Activated naive CD8-positive, alpha-beta T cell treated with anti-CD3 and anti-CD28 coated beads, Interleukin-2, amount 10 ng/mL, durations not matched to agents 7 days and 5 days (primary cell): ENCODE results near the gene LY6G6F. TPM values are rescaled to one million over a fixed set of nuclear protein-coding genes. Genes with fewer than 3 reads are reported as not detected.

ENCODE experiments used
- ATAC-seq: fragments of 150-1000 bp; cut with Tn5 transposase; one replicate; pipeline ENCODE4 v1.10.0; 2021; ENCODE audit warnings: low read depth, moderate library complexity
- POLR2A ChIA-PET: fragments of 350-600 bp; sonication (Branson Sonifier 250); formaldehyde crosslinking; loops from one replicate; lab custom pipeline; 2021; ENCODE audit warnings: antibody characterized with exemption; lab: Charles Lee
- DNase-seq: peaks from one replicate; pipeline ENCODE4 v3.0.0; 2021
- H3K27ac Mint-ChIP-seq: one replicate; pipeline ENCODE4 v1.8.0; 2022; ENCODE audit warnings: mild to moderate bottlenecking, mixed read lengths
- H3K27me3 Mint-ChIP-seq: one replicate; pipeline ENCODE4 v1.8.0; 2022; ENCODE audit warnings: mild to moderate bottlenecking, moderate library complexity, mixed read lengths
- H3K36me3 Mint-ChIP-seq: one replicate; pipeline ENCODE4 v1.8.0; 2021; ENCODE audit warnings: mild to moderate bottlenecking, mixed read lengths
- H3K4me1 Mint-ChIP-seq: one replicate; pipeline ENCODE4 v1.8.0; 2021; ENCODE audit warnings: mixed read lengths
- H3K4me3 Mint-ChIP-seq: one replicate; pipeline ENCODE4 v1.8.0; 2022; ENCODE audit warnings: mild to moderate bottlenecking, moderate library complexity, mixed read lengths
- H3K9me3 Mint-ChIP-seq: one replicate; pipeline ENCODE4 v1.8.0; 2021; ENCODE audit warnings: mixed read lengths
- total RNA-seq, 2 experiments: library from RNA; stranded (reverse); gene quantifications; one replicate each; pipeline ENCODE4 v1.2.3, GENCODE V29; 2021

The LY6G6F gene
- total RNA-seq, 2 experiments from 2014 or later = not detected

GRCh38 chr6:31663961-31664789, 42.5 kb upstream of the LY6G6F start:
- peak overlapping the region; percentile 98 for H3K27ac Mint-ChIP-seq
- H3K4me3 Mint-ChIP-seq = peak overlapping the region; percentile 96
- POLR2A ChIA-PET = interaction anchor here (0.7 to 7.0 kb wide), 29 partner anchors 10 to 1123 kb away, joined by 3 to 138 read pairs (median 4); partner anchors contain the start of genes ABHD16A, APOM, BAG6 and CLIC1
- no peak for ATAC-seq
- H3K36me3 Mint-ChIP-seq = peaks cover 57% of the 10 kb centered on the region
- H3K27me3 Mint-ChIP-seq = no peaks in the 10 kb centered on the region
- peaks cover 45% of the 10 kb centered on the region for H3K4me1 Mint-ChIP-seq
- no peak for DNase-seq
- no peaks in the 10 kb centered on the region for H3K9me3 Mint-ChIP-seq

- Mint-ChIP-seq H3K36me3 (peaks cover 56% of the 10 kb centered on the region), H3K9me3 (no peaks in the 10 kb centered on the region), H3K4me1 (peaks cover 42% of the 10 kb centered on the region), H3K27me3 (no peaks in the 10 kb centered on the region), H3K4me3 (peak within 1 kb of the TSS; percentile 96), H3K27ac (peak within 1 kb of the TSS; percentile 98)
- peak; percentile 86 for DNase-seq
- peak; percentile 27 for ATAC-seq
- POLR2A ChIA-PET = interaction anchor here (0.7 to 7.0 kb wide), 27 partner anchors 9 to 1124 kb away, joined by 3 to 138 read pairs (median 4); partner anchors contain the start of genes APOM, BAG6, CLIC1 and DDAH2
Observed at GRCh38 chr6:31664790-31665500, 41.7 kb upstream of the LY6G6F start, which contains the start of gene GPANK1. Gene GPANK1 (minus strand): TSS chr6:31664997. CDS start chr6:31664478, 519 bp downstream.

GRCh38 chr6:31665501-31666336, 40.9 kb upstream of the LY6G6F start, which contains the start of gene CSNK2B:
Gene CSNK2B (plus strand): TSS chr6:31666080. CDS start chr6:31666832, 752 bp downstream.
- POLR2A ChIA-PET = interaction anchor here (1.0 to 7.0 kb wide), 19 partner anchors 13 to 453 kb away, joined by 3 to 138 read pairs (median 5); partner anchors contain the start of genes APOM, BAG6, CLIC1 and DDX39B
- H3K4me3 Mint-ChIP-seq = peak within 1 kb of the TSS; percentile 96
- peaks cover 42% of the 10 kb centered on the region for H3K4me1 Mint-ChIP-seq
- H3K9me3 Mint-ChIP-seq = no peaks in the 10 kb centered on the region
- peak; percentile 95 for DNase-seq
- peak within 1 kb of the TSS; percentile 98 for H3K27ac Mint-ChIP-seq
- H3K27me3 Mint-ChIP-seq = no peaks in the 10 kb centered on the region
- ATAC-seq = peak; percentile 86
- peaks cover 60% of the 10 kb centered on the region for H3K36me3 Mint-ChIP-seq

GRCh38 chr6:31666337-31666965, 40.2 kb upstream of the LY6G6F start:
- DNase-seq (no peak), ATAC-seq (no peak)
- peaks cover 61% of the 10 kb centered on the region for H3K36me3 Mint-ChIP-seq
- H3K27ac Mint-ChIP-seq = peak overlapping the region; percentile 98
- POLR2A ChIA-PET = interaction anchor here (0.9 to 7.0 kb wide), 6 partner anchors 13 to 161 kb away, joined by 3 to 138 read pairs (median 14); partner anchors contain the start of genes APOM, BAG6, CLIC1 and HSPA1B
- H3K4me3 Mint-ChIP-seq = peak overlapping the region; percentile 96
- H3K4me1 Mint-ChIP-seq = peaks cover 35% of the 10 kb centered on the region
- no peaks in the 10 kb centered on the region for H3K27me3 Mint-ChIP-seq
- no peaks in the 10 kb centered on the region for H3K9me3 Mint-ChIP-seq

GRCh38 chr6:31669676-31670075, 37.0 kb upstream of the LY6G6F start, which contains the start of gene LY6G5B:
Gene LY6G5B (plus strand): TSS chr6:31669976. CDS start chr6:31670951, 975 bp downstream.
- H3K36me3 Mint-ChIP-seq = peaks cover 48% of the 10 kb centered on the region
- H3K4me3 Mint-ChIP-seq = no peak within 1 kb of the TSS
- no peaks in the 10 kb centered on the region for H3K9me3 Mint-ChIP-seq
- POLR2A ChIA-PET = interaction anchor here (3.2 kb wide), 1 partner anchor 18 kb away, joined by 11 read pairs; the partner anchor contains the start of gene BAG6
- H3K4me1 Mint-ChIP-seq = peaks cover 18% of the 10 kb centered on the region
- DNase-seq (no peak), ATAC-seq (no peak)
- peak within 1 kb of the TSS; percentile 52 for H3K27ac Mint-ChIP-seq
- H3K27me3 Mint-ChIP-seq = no peaks in the 10 kb centered on the region

- Mint-ChIP-seq H3K27me3 (no peaks in the 10 kb centered on the region), H3K4me3 (no peak overlapping the region), H3K4me1 (peaks cover 28% of the 10 kb centered on the region), H3K27ac (peak overlapping the region; percentile 6), H3K9me3 (no peaks in the 10 kb centered on the region), H3K36me3 (peaks cover 9% of the 10 kb centered on the region)
- no peak for ATAC-seq
- POLR2A ChIA-PET = interaction anchor here (0.7 kb wide), 1 partner anchor 129 kb away, joined by 6 read pairs; the partner anchor contains the start of genes ATP6V1G2 and NFKBIL1
- DNase-seq = no peak
Observed at GRCh38 chr6:31676322-31676903, 30.3 kb upstream of the LY6G6F start.

- Mint-ChIP-seq H3K9me3 (no peaks in the 10 kb centered on the region), H3K4me3 (no peak overlapping the region), H3K27me3 (no peaks in the 10 kb centered on the region), H3K4me1 (peaks cover 30% of the 10 kb centered on the region), H3K36me3 (peaks cover 9% of the 10 kb centered on the region), H3K27ac (no peak overlapping the region)
- POLR2A ChIA-PET = no interaction called here
- no peak for ATAC-seq
- no peak for DNase-seq
Observed at GRCh38 chr6:31676904-31677303, 29.8 kb upstream of the LY6G6F start.

- Mint-ChIP-seq H3K4me3 (no peak overlapping the region), H3K27me3 (no peaks in the 10 kb centered on the region), H3K4me1 (peaks cover 30% of the 10 kb centered on the region), H3K27ac (no peak overlapping the region), H3K9me3 (no peaks in the 10 kb centered on the region), H3K36me3 (peaks cover 2% of the 10 kb centered on the region)
- POLR2A ChIA-PET = interaction anchor here (2.0 kb wide), 1 partner anchor 62 kb away, joined by 7 read pairs; the partner anchor contains the start of gene MSH5
- ATAC-seq (no peak), DNase-seq (no peak)
Observed at GRCh38 chr6:31677955-31678354, 28.7 kb upstream of the LY6G6F start.

- Mint-ChIP-seq H3K36me3 (no peaks in the 10 kb centered on the region), H3K4me3 (peak within 1 kb of the TSS; percentile 79), H3K4me1 (peaks cover 28% of the 10 kb centered on the region), H3K27me3 (no peaks in the 10 kb centered on the region), H3K9me3 (no peaks in the 10 kb centered on the region), H3K27ac (peak within 1 kb of the TSS; percentile 77)
- ATAC-seq (peak; percentile 57), DNase-seq (peak; percentile 68)
- POLR2A ChIA-PET = interaction anchor here (0.6 to 2.7 kb wide), 7 partner anchors 13 to 149 kb away, joined by 3 to 16 read pairs (median 6); partner anchors contain the start of genes ABHD16A, MPIG6B and MSH5
Observed at GRCh38 chr6:31680226-31681134, 26.2 kb upstream of the LY6G6F start, which contains the start of gene LY6G5C. Gene LY6G5C (minus strand): TSS chr6:31681067. CDS start chr6:31680373, 694 bp downstream.

- ATAC-seq (peak; percentile 55), DNase-seq (peak; percentile 64)
- Mint-ChIP-seq H3K27ac (peak overlapping the region; percentile 77), H3K4me1 (peaks cover 28% of the 10 kb centered on the region), H3K27me3 (no peaks in the 10 kb centered on the region), H3K4me3 (peak overlapping the region; percentile 79), H3K9me3 (no peaks in the 10 kb centered on the region), H3K36me3 (no peaks in the 10 kb centered on the region)
- POLR2A ChIA-PET = interaction anchor here (0.6 to 2.7 kb wide), 8 partner anchors 13 to 149 kb away, joined by 3 to 16 read pairs (median 6); partner anchors contain the start of genes ABHD16A, MPIG6B and MSH5
Observed at GRCh38 chr6:31681135-31681671, 25.5 kb upstream of the LY6G6F start.
